Limb (tissue), 2 donors: ENCODE measurements around the gene TRMT13.
"Not testable (repeated sequence)": the region's sequence is repeated elsewhere in the genome, so short reads cannot be mapped to it uniquely, and the experiment has no call there.

Experiments
- DNase-seq, 2 donors: peaks; one replicate each; pipeline ENCODE4 v3.0.0-alpha.2; 2016; ENCODE audit errors: extremely low spot score in 2 of 2

TRMT13 gene

GRCh38 chr1:100164216-100164615 lies 31.3 kb downstream of the TRMT13 start:
- DNase-seq, result peak in 1 of 2 donors; percentile 15

- DNase-seq, result no peak
Measured at GRCh38 chr1:100164702-100165101, 31.7 kb downstream of the TRMT13 start.

GRCh38 chr1:100168051-100168450 lies 35.1 kb downstream of the TRMT13 start:
- no peak for DNase-seq

- no peak for DNase-seq
Measured at GRCh38 chr1:100177295-100178041, 44.5 kb downstream of the TRMT13 start.

- no peak for DNase-seq
Measured at GRCh38 chr1:100178091-100178490, 45.1 kb downstream of the TRMT13 start, which contains the start of gene LRRC39. Gene LRRC39 (minus strand): TSS chr1:100178256. CDS start chr1:100168516, 9,740 bp downstream.

- no peak for DNase-seq
Measured at GRCh38 chr1:100183370-100183769, 50.4 kb downstream of the TRMT13 start.

GRCh38 chr1:100184536-100184935 lies 51.6 kb downstream of the TRMT13 start:
- no peak for DNase-seq

- DNase-seq, result no peak
Measured at GRCh38 chr1:100187912-100188311, 54.9 kb downstream of the TRMT13 start.

GRCh38 chr1:100188617-100189016 lies 55.7 kb downstream of the TRMT13 start:
- peak; percentile 31 to 61 for DNase-seq

GRCh38 chr1:100198596-100198995 lies 65.6 kb downstream of the TRMT13 start:
- no peak for DNase-seq

GRCh38 chr1:100200060-100200459 lies 67.1 kb downstream of the TRMT13 start:
- DNase-seq, result not testable (repeated sequence)
